Fibroblast of mammary gland (primary cell): ENCODE measurements around the gene GPC2.
"Not testable (repeated sequence)": the region's sequence is repeated elsewhere in the genome, so short reads cannot be mapped to it uniquely, and the experiment has no call there.

Experiments used
- DNase-seq: peaks from one replicate; pipeline ENCODE4 v3.0.0-alpha.2; 2010; ENCODE audit warnings: low read depth
- H3K4me3 ChIP-seq: 2 replicates; pipeline ENCODE4 v1.5.1; 2011; ENCODE audit warnings: low read depth, mild to moderate bottlenecking, low read length, moderate library complexity; ENCODE audit not compliant: control insufficient read depth
- TF ChIP-seq, protein P1 (sequence below): conservative IDR thresholded peaks from 2 replicates; pipeline ENCODE4 v1.5.1; 2011; ENCODE audit warnings: low read depth, low read length, inconsistent platforms; ENCODE audit not compliant: control insufficient read depth, insufficient read depth

Gene GPC2

DNA sequence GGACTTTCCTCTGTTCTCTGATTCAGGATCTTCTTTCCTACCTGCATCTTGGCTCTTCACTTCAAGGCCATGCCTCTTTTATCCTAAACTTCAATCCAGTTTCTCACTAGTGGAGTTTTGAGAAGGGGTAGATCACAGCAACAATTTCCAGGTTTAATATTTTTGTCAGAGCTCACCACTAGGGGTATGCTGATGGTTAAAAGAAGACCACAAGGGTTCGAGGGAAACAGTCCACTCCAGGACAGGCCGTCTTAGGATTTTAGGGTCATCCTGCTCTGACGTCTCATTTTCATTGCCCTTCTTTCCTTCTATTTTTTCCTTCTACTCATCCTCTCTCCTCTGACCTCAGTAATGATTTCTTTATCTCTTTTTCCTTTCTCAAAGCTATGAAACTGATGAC lies 11.9 kb upstream of the GPC2 start:
- TF ChIP-seq, protein P1, sequence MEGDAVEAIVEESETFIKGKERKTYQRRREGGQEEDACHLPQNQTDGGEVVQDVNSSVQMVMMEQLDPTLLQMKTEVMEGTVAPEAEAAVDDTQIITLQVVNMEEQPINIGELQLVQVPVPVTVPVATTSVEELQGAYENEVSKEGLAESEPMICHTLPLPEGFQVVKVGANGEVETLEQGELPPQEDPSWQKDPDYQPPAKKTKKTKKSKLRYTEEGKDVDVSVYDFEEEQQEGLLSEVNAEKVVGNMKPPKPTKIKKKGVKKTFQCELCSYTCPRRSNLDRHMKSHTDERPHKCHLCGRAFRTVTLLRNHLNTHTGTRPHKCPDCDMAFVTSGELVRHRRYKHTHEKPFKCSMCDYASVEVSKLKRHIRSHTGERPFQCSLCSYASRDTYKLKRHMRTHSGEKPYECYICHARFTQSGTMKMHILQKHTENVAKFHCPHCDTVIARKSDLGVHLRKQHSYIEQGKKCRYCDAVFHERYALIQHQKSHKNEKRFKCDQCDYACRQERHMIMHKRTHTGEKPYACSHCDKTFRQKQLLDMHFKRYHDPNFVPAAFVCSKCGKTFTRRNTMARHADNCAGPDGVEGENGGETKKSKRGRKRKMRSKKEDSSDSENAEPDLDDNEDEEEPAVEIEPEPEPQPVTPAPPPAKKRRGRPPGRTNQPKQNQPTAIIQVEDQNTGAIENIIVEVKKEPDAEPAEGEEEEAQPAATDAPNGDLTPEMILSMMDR, result peak; percentile 6

DNA sequence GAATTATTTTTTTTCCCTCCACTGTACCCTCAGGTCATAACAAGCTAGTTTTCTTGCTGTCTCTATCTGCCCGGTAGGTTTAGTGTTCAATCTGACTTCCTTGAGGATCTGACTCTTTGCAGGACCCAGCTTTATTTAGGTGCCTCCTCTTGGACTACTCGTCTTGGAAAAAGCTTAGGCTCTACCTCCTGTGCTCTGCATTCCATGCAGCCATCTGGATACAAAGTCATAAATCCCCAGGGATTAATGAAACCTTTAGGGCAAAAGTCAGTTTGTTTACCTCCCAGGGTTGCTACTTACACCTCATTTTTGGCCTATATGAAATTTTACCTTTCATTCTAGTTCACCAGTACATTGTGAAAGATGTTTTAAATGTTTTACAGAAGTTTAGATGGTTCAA lies 8.5 kb upstream of the GPC2 start:
- TF ChIP-seq, protein P1, result no peak
- DNase-seq, result no peak
- no peak overlapping the region for H3K4me3 ChIP-seq

More for the DNA sequence above, 11.9 kb upstream of the GPC2 start:
- no peak for DNase-seq
- no peak overlapping the region for H3K4me3 ChIP-seq

DNA sequence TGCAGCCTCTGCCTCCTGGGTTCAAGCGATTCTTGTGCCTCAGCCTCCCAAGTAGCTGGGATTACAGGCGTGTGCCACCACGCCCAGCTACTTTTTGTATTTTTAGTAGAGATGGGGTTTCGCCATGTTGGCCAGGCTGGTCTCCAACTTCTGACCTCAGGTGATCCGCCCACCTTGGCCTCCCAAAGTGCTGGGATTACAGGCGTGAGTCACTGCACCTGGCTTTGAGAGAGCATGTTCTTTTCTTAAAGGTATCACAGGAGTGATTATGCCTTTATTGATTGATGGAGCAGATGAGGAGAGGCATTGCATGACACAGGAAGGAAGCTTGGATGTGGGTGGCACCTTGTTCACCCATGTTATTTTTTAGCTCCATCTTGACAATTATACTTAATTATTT lies 5.9 kb upstream of the GPC2 start:
- not testable (repeated sequence) for DNase-seq, H3K4me3 ChIP-seq

DNA sequence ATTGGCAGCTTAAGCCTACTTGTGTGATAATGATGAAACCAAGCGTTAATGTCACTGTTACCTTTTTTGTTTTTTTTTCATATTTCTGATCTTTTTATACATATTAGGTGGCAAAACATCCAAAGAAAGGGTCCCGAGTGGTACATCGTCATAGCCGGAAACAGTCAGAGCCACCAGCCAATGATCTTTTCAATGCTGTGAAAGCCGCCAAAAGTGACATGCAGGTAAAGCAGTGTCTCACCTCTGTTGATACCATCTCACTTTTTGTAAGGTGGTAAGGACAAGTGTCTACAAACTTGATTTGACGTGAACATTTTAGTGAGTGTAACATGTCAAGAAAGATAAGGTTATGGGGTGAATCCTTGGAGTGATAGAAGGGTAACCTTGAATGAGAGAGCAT lies 5.4 kb upstream of the GPC2 start:
- not testable (repeated sequence) for DNase-seq, H3K4me3 ChIP-seq

DNA sequence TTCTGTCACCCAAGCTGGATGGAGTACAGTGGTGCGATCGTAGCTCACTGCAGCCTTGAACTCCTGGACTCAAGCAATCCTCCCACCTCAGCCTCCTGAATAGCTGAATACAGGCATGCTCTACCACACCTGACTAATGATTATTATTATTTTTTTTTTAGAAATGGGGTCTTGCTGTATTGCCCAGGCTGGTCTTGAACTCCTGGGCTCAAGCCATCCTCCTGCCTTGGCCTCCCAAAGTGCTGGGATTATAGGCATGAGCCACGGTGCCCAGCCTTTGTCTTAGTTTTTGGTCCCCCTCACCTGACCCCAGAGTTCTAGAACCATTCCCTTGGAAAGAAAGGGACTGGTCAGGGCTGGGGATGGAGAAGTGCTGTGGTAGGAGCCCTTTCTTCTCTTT lies 2.9 kb upstream of the GPC2 start:
- not testable (repeated sequence) for DNase-seq, H3K4me3 ChIP-seq

DNA sequence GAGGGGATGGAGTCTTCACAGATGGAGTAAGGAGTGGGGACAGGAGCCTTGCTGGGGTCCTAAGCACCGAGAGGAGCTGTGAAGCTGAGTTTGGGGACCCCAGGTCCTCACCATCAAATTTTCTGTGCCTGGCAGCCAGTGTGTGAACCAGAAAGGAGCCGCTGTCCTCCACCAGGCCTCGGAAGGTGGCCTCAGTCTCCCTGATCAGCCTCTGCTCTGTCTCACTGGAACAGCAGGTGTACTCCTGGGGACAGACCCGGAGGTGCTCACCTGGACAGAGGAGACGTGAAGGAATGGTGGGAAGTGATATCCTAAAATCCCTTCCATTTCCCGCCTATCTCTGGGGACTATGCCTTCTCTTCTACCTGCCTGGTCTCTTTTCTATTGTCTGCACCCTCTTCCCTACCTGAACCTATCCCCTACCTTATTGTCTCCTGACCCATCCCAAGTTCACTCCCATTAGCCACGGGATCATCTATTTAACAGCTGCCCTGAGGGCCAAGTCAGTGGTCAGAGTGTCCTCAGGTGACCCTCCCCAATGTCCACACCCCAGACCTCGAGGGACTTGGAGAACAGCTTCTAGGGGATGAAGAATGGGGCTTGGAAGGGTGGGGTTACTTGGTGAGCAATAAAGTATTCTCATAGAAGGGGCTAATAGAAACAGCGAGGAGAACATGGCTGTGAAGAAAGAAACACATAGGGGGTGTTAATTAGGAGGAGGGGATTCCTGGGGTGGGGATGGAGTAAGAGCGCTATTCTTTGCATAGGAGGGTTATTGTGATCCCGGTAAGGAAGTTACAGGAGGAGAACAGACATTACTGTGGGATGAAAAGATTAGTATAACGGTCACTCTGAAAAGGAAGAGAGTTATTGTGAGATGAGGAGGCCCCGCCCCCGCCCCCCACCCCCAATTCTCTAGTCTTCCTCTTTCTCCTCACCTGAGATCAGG lies 811 bp downstream of the GPC2 start:
- no peak for DNase-seq
- H3K4me3 ChIP-seq, result peak overlapping the region; percentile 66
- TF ChIP-seq, protein P1, result no peak

DNA sequence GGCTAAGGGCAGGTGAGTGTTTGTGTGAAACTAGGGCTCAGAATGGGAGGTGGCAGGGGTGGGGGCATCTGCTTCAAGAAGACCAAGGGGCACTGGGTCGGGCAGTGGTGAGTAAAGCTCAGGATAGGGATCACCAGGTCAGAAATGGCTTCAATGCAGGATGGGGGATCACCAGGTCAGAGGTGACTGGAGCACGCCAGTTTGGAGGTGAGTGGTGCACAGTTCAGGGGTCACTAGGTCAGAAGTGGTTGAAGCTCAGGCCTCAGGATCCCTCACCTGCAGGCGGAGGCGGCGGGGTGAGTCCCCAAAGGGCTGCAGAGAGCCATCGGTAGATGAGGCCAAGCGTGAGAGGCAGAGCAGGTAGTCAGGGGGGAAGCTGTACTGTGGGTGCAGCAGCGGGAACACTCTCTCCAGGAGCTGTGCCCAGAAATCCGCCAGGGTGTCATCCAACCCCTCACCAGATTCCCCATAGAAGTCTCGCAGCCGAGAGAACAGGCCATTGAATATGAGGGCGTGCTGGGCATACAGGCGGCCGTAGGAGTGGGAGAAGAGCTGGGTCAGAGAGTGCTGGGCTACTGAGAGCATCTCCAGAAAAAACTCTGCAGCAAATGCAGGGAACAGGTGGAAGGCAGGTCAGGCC lies 1.8 kb downstream of the GPC2 start:
- DNase-seq, result no peak
- TF ChIP-seq, protein P1, result no peak
- no peak overlapping the region for H3K4me3 ChIP-seq

DNA sequence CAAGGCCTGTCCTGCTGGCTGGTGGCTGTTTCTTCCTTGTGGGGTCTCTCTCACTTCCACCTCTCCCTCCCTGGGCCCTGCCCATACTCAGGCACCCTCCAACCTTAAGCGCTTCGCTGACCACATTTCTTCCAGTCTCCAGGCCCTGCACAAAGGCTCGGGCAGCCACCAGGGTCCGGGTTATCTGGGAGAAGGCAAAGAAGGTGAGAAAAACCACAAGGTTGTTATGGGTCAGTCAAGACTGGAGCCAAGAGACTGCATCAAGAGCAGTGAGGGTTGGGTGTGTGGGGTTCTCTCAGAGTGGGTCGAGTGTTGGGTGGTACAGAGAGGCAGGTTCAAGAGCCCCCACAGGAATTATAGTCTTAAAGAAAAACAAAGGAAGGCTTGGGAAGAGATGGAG lies 2.6 kb downstream of the GPC2 start:
- no peak overlapping the region for H3K4me3 ChIP-seq
- TF ChIP-seq, protein P1, result no peak
- DNase-seq, result no peak
